Measurements from ENCODE around the gene EYS.

The EYS gene

DNA sequence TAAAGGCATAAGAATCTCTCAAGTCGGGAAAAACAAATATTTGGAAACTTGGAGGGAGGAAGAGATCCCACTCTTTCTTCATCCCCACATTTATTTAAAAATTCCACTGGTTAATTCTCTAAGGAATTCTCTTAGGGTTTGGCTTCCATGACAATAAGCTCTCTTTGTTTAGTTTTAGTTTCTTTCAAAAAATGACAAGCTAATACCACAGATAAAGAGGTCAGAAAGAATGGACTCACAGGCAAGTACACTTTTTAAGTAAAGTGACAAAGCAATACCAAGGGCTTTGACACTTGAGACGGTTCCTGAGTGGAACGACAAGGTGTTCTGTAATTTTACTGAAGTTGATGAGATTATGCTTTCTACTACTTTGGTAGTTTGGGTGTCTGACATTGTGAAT lies 1199.4 kb downstream of the EYS start:
- Histone ChIP-seq H3K36me3 (ENCODE audit: insufficient read depth, low read length) (no peaks in the 10 kb centered on the region), H3K4me2 (ENCODE audit: low read length) (no peak overlapping the region), H3K4me1 (ENCODE audit: control insufficient read depth, insufficient read depth, low read length) (no peaks in the 10 kb centered on the region), H3K9ac (ENCODE audit: low read depth, low read length) (no peak overlapping the region), H3K4me3 (ENCODE audit: low read length) (no peak overlapping the region), H3K9me3 (replicated peaks; ENCODE audit: low read length) (no peaks in the 10 kb centered on the region), H3K27me3 (ENCODE audit: control insufficient read depth, insufficient read depth, low read length) (peaks cover 3% of the 10 kb centered on the region)

GRCh38 chr6:64505312-64505711 lies 1201.7 kb downstream of the EYS start:
- no peaks in the 10 kb centered on the region for H3K27me3 ChIP-seq (ENCODE audit: control insufficient read depth, insufficient read depth, low read length)
- no peaks in the 10 kb centered on the region for H3K9me3 ChIP-seq (replicated peaks; ENCODE audit: low read length)
- no peak overlapping the region for H3K4me3 ChIP-seq (ENCODE audit: low read length)
- no peaks in the 10 kb centered on the region for H3K36me3 ChIP-seq (ENCODE audit: insufficient read depth, low read length)
- no peak overlapping the region for H3K4me2 ChIP-seq (ENCODE audit: low read length)
- no peak overlapping the region for H3K9ac ChIP-seq (ENCODE audit: low read depth, low read length)
- H3K4me1 ChIP-seq (ENCODE audit: control insufficient read depth, insufficient read depth, low read length): no peaks in the 10 kb centered on the region

DNA sequence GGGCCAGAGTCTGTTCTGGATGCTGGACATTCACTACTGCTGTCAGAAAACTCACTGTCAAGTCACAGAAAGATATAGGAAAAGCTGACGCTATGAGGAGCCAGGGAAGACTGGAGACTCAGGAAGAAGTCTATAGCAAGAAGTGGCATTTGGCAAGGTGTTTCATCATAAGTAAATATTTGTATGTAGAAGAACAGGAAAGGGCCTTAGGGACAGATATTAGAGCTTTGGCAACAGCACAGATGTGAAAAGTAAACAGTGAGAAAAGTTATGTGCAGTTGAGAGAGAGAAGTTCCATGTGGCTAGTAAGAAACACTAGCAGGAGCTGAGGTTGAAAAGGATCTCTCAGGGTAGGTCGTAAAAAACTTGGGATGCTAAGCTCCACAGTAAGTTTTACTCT lies 1202.5 kb downstream of the EYS start:
- H3K4me2 ChIP-seq (ENCODE audit: low read length): no peak overlapping the region
- no peaks in the 10 kb centered on the region for H3K36me3 ChIP-seq (ENCODE audit: insufficient read depth, low read length)
- H3K4me3 ChIP-seq (ENCODE audit: low read length): no peak overlapping the region
- H3K4me1 ChIP-seq (ENCODE audit: control insufficient read depth, insufficient read depth, low read length): no peaks in the 10 kb centered on the region
- H3K9me3 ChIP-seq (replicated peaks; ENCODE audit: low read length): no peaks in the 10 kb centered on the region
- H3K27me3 ChIP-seq (ENCODE audit: control insufficient read depth, insufficient read depth, low read length): no peaks in the 10 kb centered on the region
- H3K9ac ChIP-seq (ENCODE audit: low read depth, low read length): no peak overlapping the region

GRCh38 chr6:64502801-64503200 lies 1204.2 kb downstream of the EYS start:
- Histone ChIP-seq H3K9ac (ENCODE audit: low read depth, low read length) (no peak overlapping the region), H3K4me1 (ENCODE audit: control insufficient read depth, insufficient read depth, low read length) (no peaks in the 10 kb centered on the region), H3K36me3 (ENCODE audit: insufficient read depth, low read length) (no peaks in the 10 kb centered on the region), H3K27me3 (ENCODE audit: control insufficient read depth, insufficient read depth, low read length) (no peaks in the 10 kb centered on the region), H3K4me2 (ENCODE audit: low read length) (no peak overlapping the region), H3K9me3 (replicated peaks; ENCODE audit: low read length) (no peaks in the 10 kb centered on the region), H3K4me3 (ENCODE audit: low read length) (no peak overlapping the region)

DNA sequence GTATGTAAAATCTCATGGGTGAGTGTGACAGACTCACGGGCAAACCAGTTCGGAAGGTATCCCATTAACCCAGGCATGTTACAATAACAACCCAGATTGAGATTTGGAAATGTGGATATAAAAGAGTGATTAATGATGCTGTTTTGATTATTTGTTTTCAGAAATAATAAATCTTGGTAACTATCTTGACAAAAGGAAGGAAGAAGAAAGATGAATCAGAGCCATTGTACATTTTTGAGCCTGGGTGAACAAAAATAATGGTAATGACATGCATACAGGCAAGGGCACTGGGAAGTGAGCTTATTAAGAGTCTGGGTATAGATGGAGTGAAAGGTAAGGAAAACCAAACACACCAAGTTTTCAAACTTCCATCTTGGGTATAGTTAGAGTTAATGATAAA lies 1209.4 kb downstream of the EYS start:
- Histone ChIP-seq H3K27me3 (ENCODE audit: control insufficient read depth, insufficient read depth, low read length) (no peaks in the 10 kb centered on the region), H3K4me1 (ENCODE audit: control insufficient read depth, insufficient read depth, low read length) (no peaks in the 10 kb centered on the region), H3K4me2 (ENCODE audit: low read length) (no peak overlapping the region), H3K9ac (ENCODE audit: low read depth, low read length) (no peak overlapping the region), H3K36me3 (ENCODE audit: insufficient read depth, low read length) (no peaks in the 10 kb centered on the region), H3K4me3 (ENCODE audit: low read length) (no peak overlapping the region), H3K9me3 (replicated peaks; ENCODE audit: low read length) (no peaks in the 10 kb centered on the region)

DNA sequence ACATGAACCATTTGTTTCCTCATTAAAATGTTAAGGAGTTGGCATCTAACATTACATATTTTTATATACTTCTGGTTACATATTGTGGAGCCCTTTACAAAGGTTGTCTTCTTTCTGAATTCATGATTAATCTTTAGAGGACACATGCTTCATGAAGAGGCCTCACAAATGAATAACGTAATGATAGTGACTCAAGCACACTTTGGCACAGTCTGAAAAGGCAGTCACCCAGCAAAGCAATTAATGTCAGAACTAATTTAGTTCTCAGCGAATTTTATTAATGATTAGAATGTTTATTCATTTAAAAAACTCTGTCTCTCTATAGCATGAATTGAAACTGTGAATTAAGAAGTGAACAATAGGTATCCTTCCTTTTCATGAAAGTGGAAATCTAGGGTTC lies 1217.3 kb downstream of the EYS start:
- Histone ChIP-seq H3K4me3 (ENCODE audit: low read length) (no peak overlapping the region), H3K36me3 (ENCODE audit: insufficient read depth, low read length) (no peaks in the 10 kb centered on the region), H3K4me2 (ENCODE audit: low read length) (no peak overlapping the region), H3K27me3 (ENCODE audit: control insufficient read depth, insufficient read depth, low read length) (no peaks in the 10 kb centered on the region), H3K9ac (ENCODE audit: low read depth, low read length) (no peak overlapping the region), H3K9me3 (replicated peaks; ENCODE audit: low read length) (no peaks in the 10 kb centered on the region), H3K4me1 (ENCODE audit: control insufficient read depth, insufficient read depth, low read length) (no peaks in the 10 kb centered on the region)

DNA sequence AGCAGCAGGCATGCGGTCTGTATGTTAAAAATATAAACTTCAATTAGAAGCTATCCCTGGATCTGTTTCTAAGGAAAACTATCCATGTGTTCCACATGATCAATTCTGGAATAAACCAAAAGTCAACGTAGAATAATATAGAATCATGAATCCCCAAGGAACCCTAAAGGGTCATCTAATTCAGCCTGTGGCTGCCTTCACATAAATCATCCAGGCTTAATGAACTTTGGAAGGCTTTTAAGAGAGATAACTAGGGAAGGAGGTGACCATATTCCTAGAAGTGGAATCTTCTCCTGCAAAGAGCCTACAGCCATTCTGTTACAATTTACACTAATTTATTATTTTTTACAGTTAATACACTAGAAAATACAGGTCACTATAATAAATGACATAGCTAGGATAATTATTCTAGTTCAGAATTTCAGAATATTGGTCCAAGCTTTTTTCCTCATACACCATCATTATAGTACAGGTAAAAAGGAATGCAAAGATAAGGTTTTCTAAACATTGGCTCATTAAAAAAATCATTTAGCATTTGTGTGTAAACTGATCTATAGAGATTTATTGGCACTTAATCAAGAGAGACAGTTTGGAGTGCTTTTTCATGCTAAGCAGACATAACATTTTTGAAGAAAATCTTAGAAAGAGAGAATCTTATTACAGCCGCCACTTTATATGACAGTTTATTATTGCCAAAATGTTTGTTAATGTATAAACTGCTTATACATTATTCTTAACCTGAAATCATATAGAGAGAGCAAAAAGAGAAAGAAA lies 1220.3 kb downstream of the EYS start:
- Histone ChIP-seq H3K36me3 (ENCODE audit: insufficient read depth, low read length) (no peaks in the 10 kb centered on the region), H3K4me2 (ENCODE audit: low read length) (no peak overlapping the region), H3K4me1 (ENCODE audit: control insufficient read depth, insufficient read depth, low read length) (no peaks in the 10 kb centered on the region), H3K27me3 (ENCODE audit: control insufficient read depth, insufficient read depth, low read length) (no peaks in the 10 kb centered on the region), H3K4me3 (ENCODE audit: low read length) (no peak overlapping the region), H3K9ac (ENCODE audit: low read depth, low read length) (no peak overlapping the region), H3K9me3 (replicated peaks; ENCODE audit: low read length) (no peaks in the 10 kb centered on the region)

GRCh38 chr6:64483956-64484499 lies 1223.0 kb downstream of the EYS start:
- H3K4me2 ChIP-seq (ENCODE audit: low read length): no peak overlapping the region
- no peaks in the 10 kb centered on the region for H3K4me1 ChIP-seq (ENCODE audit: control insufficient read depth, insufficient read depth, low read length)
- H3K9me3 ChIP-seq (replicated peaks; ENCODE audit: low read length): no peaks in the 10 kb centered on the region
- no peak overlapping the region for H3K9ac ChIP-seq (ENCODE audit: low read depth, low read length)
- no peaks in the 10 kb centered on the region for H3K36me3 ChIP-seq (ENCODE audit: insufficient read depth, low read length)
- no peaks in the 10 kb centered on the region for H3K27me3 ChIP-seq (ENCODE audit: control insufficient read depth, insufficient read depth, low read length)
- no peak overlapping the region for H3K4me3 ChIP-seq (ENCODE audit: low read length)

- Histone ChIP-seq H3K36me3 (ENCODE audit: insufficient read depth, low read length) (no peaks in the 10 kb centered on the region), H3K4me2 (ENCODE audit: low read length) (no peak overlapping the region), H3K4me1 (ENCODE audit: control insufficient read depth, insufficient read depth, low read length) (no peaks in the 10 kb centered on the region), H3K9ac (ENCODE audit: low read depth, low read length) (no peak overlapping the region), H3K4me3 (ENCODE audit: low read length) (no peak overlapping the region), H3K9me3 (replicated peaks; ENCODE audit: low read length) (no peaks in the 10 kb centered on the region), H3K27me3 (ENCODE audit: control insufficient read depth, insufficient read depth, low read length) (no peaks in the 10 kb centered on the region)
These were observed 1224.4 kb downstream of the EYS start for GRCh38 chr6:64482631-64483030.

GRCh38 chr6:64479134-64479533 lies 1227.9 kb downstream of the EYS start:
- Histone ChIP-seq H3K4me1 (ENCODE audit: control insufficient read depth, insufficient read depth, low read length) (no peaks in the 10 kb centered on the region), H3K9me3 (replicated peaks; ENCODE audit: low read length) (no peaks in the 10 kb centered on the region), H3K36me3 (ENCODE audit: insufficient read depth, low read length) (no peaks in the 10 kb centered on the region), H3K27me3 (ENCODE audit: control insufficient read depth, insufficient read depth, low read length) (no peaks in the 10 kb centered on the region), H3K4me2 (ENCODE audit: low read length) (no peak overlapping the region), H3K9ac (ENCODE audit: low read depth, low read length) (no peak overlapping the region), H3K4me3 (ENCODE audit: low read length) (no peak overlapping the region)

DNA sequence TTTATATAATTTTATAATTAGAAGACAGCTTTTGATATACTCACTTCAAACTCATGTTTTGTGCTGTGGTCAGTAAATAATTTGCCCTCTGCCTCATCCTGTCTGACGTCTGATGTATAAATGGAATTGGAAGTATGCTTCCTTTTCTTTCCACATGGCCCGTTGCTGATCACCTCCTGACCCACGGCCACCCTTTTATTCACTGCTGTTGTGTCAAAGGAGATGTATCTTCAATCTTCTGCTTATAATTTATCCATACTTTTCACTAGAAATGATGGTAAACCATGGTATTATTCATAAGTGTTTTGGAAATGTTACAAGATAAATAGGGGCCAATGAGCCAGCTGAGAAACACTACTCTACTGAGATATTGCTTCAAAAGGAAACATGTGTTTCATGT lies 1229.6 kb downstream of the EYS start:
- H3K27me3 ChIP-seq (ENCODE audit: control insufficient read depth, insufficient read depth, low read length): no peaks in the 10 kb centered on the region
- H3K9ac ChIP-seq (ENCODE audit: low read depth, low read length): no peak overlapping the region
- H3K4me3 ChIP-seq (ENCODE audit: low read length): no peak overlapping the region
- H3K9me3 ChIP-seq (replicated peaks; ENCODE audit: low read length): no peaks in the 10 kb centered on the region
- H3K36me3 ChIP-seq (ENCODE audit: insufficient read depth, low read length): no peaks in the 10 kb centered on the region
- H3K4me2 ChIP-seq (ENCODE audit: low read length): no peak overlapping the region
- H3K4me1 ChIP-seq (ENCODE audit: control insufficient read depth, insufficient read depth, low read length): no peaks in the 10 kb centered on the region

GRCh38 chr6:64476935-64477334 lies 1230.1 kb downstream of the EYS start:
- no peaks in the 10 kb centered on the region for H3K4me1 ChIP-seq (ENCODE audit: control insufficient read depth, insufficient read depth, low read length)
- H3K4me3 ChIP-seq (ENCODE audit: low read length): no peak overlapping the region
- H3K9ac ChIP-seq (ENCODE audit: low read depth, low read length): no peak overlapping the region
- no peaks in the 10 kb centered on the region for H3K36me3 ChIP-seq (ENCODE audit: insufficient read depth, low read length)
- H3K27me3 ChIP-seq (ENCODE audit: control insufficient read depth, insufficient read depth, low read length): no peaks in the 10 kb centered on the region
- no peaks in the 10 kb centered on the region for H3K9me3 ChIP-seq (replicated peaks; ENCODE audit: low read length)
- H3K4me2 ChIP-seq (ENCODE audit: low read length): no peak overlapping the region

All from skeletal muscle satellite cell (primary cell).